ENCODE measurements around the gene GALM.

Gene GALM

DNA sequence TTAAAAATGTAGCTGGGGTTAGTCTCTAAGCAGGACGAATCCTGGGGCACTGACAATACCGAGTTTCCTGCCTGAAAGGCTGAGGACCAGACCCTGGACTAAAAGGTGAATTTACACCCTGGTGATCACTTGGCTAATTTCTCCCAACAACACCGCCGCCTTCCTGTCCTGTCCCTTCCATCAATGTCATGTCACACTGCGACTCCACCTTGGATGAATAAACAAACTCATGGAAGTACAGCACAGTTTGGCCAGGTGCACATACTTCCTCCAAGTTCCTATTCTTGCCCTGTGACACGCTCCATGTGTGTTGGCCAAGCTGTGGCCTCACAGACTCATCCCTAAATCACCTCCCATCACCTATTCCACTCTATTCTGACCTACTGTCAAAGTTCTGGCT, 15.9 kb upstream of the GALM start:
- Histone ChIP-seq H3K27me3 (ENCODE audit: insufficient read depth, low read length) (no peaks in the 10 kb centered on the region), H3K4me1 (ENCODE audit: control insufficient read depth, insufficient read depth, low read length, unreplicated experiment) (no peaks in the 10 kb centered on the region), H3K27ac (ENCODE audit: low read depth, low read length) (no peak overlapping the region), H3K4me3 (ENCODE audit: low read depth, low read length) (no peak overlapping the region), H3K36me3 (ENCODE audit: insufficient read depth, low read length) (no peaks in the 10 kb centered on the region), H3K79me2 (ENCODE audit: control insufficient read depth, insufficient read depth, low read length, unreplicated experiment) (no peaks in the 10 kb centered on the region), H2AFZ (ENCODE audit: low read length, unreplicated experiment) (no peak overlapping the region)

DNA sequence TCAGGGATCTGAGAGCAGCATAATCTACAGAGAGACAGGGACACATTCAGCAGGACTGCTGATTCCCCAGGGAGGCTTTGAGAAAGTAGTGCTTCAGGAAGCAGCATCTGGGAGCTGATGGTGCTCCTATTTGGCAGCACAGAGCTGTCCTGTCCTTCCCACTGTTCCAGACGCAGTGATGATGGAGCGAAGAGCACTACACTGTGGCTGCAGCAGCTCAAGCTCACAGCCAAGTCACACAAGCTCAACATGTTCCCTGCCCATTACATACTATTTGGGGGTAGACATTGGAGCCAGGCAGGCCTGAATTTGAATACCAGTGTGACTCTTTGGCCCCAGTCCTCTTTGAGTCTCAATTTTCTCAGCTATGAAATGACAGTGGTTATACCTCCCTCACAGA, 15.2 kb upstream of the GALM start:
- no peak overlapping the region for H2AFZ ChIP-seq (ENCODE audit: low read length, unreplicated experiment)
- no peaks in the 10 kb centered on the region for H3K79me2 ChIP-seq (ENCODE audit: control insufficient read depth, insufficient read depth, low read length, unreplicated experiment)
- no peaks in the 10 kb centered on the region for H3K36me3 ChIP-seq (ENCODE audit: insufficient read depth, low read length)
- H3K4me1 ChIP-seq (ENCODE audit: control insufficient read depth, insufficient read depth, low read length, unreplicated experiment): no peaks in the 10 kb centered on the region
- no peaks in the 10 kb centered on the region for H3K27me3 ChIP-seq (ENCODE audit: insufficient read depth, low read length)
- no peak overlapping the region for H3K27ac ChIP-seq (ENCODE audit: low read depth, low read length)
- no peak overlapping the region for H3K4me3 ChIP-seq (ENCODE audit: low read depth, low read length)

DNA sequence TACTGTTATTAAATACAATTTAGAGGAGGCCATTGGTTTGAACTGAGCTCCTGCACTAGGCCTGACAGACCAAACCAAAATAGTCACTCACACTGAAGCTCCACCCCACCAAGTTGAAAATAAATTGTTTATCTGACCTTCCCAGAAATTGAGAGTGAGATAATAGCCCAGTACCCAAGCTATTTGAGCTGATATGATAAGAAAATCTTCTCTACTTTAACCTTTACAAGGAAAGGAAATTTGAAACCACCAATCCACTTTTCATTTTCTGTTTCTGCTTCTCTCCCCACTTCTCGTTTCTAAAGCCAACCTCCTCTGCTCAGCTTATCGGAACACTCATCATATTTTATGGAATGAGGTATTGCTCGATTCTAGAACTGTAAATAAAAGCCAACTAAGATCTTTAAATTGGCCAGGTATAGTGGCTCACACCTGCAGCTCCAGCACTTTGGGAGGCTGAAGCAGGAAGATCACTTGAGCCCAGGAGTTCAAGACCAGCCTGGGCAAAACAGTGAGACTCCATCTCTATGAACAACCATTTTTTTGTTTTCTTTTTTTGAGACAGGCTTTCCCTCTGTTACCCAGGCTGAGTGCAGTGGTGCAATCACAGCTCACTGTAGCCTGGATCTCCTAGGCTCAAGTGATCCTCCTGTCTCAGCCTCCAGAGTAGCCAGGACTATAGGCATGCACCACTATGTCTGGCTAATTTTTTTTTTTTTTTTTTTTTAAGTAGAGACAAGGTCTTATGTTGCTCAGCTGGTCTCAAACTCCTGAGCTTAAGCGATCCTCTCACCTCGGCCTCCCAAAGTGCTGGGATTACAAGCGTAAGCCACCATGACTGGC, 13.3 kb upstream of the GALM start:
- Histone ChIP-seq H3K27me3 (ENCODE audit: insufficient read depth, low read length) (no peaks in the 10 kb centered on the region), H2AFZ (ENCODE audit: low read length, unreplicated experiment) (no peak overlapping the region), H3K4me1 (ENCODE audit: control insufficient read depth, insufficient read depth, low read length, unreplicated experiment) (no peaks in the 10 kb centered on the region), H3K79me2 (ENCODE audit: control insufficient read depth, insufficient read depth, low read length, unreplicated experiment) (no peaks in the 10 kb centered on the region), H3K4me3 (ENCODE audit: low read depth, low read length) (no peak overlapping the region), H3K36me3 (ENCODE audit: insufficient read depth, low read length) (no peaks in the 10 kb centered on the region), H3K27ac (ENCODE audit: low read depth, low read length) (no peak overlapping the region)

DNA sequence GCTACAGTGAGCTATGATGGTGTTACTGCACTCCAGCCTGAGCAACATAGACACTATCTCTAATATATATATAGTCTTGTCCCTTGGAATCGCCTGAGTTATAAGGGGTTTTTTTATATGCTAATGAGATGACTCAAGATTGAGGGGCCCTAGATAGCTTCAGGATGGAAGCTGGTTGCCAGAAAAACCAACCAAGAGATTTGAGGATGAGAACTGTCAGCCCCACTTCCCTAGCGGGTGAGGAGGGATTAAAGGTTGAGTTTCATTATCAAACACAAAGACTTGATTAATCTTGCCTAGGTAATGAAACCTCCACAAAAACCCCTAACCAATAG, 12.6 kb upstream of the GALM start:
- H3K36me3 ChIP-seq (ENCODE audit: insufficient read depth, low read length): no peaks in the 10 kb centered on the region
- no peaks in the 10 kb centered on the region for H3K79me2 ChIP-seq (ENCODE audit: control insufficient read depth, insufficient read depth, low read length, unreplicated experiment)
- H3K27ac ChIP-seq (ENCODE audit: low read depth, low read length): no peak overlapping the region
- H3K4me3 ChIP-seq (ENCODE audit: low read depth, low read length): no peak overlapping the region
- no peak overlapping the region for H2AFZ ChIP-seq (ENCODE audit: low read length, unreplicated experiment)
- H3K27me3 ChIP-seq (ENCODE audit: insufficient read depth, low read length): no peaks in the 10 kb centered on the region
- H3K4me1 ChIP-seq (ENCODE audit: control insufficient read depth, insufficient read depth, low read length, unreplicated experiment): no peaks in the 10 kb centered on the region

DNA sequence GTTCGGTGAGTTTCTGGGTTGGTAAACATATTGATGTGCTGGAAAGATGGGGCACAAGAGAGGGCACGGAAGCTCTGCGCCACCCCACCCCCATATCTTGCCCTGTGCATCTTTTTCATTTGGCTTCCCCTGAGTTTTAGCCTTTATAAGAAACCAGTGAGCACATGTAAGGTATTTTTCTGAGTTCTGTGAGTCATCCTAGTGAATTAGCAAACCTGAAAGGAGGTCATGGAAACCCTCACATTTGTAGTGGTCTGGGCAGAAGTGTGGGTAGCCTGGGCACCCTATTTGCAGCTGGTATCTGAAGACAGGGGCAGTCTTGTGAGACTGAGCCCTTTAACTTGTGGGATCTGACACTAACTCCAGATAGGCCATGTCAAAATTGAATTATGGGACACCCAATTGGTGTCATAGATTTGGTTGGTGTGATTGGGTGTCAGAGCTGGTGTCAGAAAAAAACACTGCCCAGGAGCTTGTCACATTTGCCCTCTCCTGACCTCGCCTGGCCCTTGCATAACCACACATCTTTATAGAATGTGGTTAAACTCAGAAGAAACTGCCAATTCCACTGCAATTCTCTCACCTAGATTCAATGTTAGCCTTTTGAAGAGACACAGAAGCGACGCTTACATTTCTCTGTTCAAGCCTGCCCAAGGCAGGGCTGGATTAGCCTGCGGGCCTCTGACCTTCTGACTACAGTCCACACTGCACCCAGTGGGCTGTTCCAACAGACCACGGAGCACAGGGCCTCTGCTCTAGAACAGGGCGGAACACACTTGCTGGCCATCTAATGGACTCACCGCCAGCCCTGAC, 12.0 kb upstream of the GALM start:
- no peak overlapping the region for H2AFZ ChIP-seq (ENCODE audit: low read length, unreplicated experiment)
- no peak overlapping the region for H3K27ac ChIP-seq (ENCODE audit: low read depth, low read length)
- no peaks in the 10 kb centered on the region for H3K36me3 ChIP-seq (ENCODE audit: insufficient read depth, low read length)
- no peak overlapping the region for H3K4me3 ChIP-seq (ENCODE audit: low read depth, low read length)
- H3K4me1 ChIP-seq (ENCODE audit: control insufficient read depth, insufficient read depth, low read length, unreplicated experiment): no peaks in the 10 kb centered on the region
- no peaks in the 10 kb centered on the region for H3K79me2 ChIP-seq (ENCODE audit: control insufficient read depth, insufficient read depth, low read length, unreplicated experiment)
- no peaks in the 10 kb centered on the region for H3K27me3 ChIP-seq (ENCODE audit: insufficient read depth, low read length)

DNA sequence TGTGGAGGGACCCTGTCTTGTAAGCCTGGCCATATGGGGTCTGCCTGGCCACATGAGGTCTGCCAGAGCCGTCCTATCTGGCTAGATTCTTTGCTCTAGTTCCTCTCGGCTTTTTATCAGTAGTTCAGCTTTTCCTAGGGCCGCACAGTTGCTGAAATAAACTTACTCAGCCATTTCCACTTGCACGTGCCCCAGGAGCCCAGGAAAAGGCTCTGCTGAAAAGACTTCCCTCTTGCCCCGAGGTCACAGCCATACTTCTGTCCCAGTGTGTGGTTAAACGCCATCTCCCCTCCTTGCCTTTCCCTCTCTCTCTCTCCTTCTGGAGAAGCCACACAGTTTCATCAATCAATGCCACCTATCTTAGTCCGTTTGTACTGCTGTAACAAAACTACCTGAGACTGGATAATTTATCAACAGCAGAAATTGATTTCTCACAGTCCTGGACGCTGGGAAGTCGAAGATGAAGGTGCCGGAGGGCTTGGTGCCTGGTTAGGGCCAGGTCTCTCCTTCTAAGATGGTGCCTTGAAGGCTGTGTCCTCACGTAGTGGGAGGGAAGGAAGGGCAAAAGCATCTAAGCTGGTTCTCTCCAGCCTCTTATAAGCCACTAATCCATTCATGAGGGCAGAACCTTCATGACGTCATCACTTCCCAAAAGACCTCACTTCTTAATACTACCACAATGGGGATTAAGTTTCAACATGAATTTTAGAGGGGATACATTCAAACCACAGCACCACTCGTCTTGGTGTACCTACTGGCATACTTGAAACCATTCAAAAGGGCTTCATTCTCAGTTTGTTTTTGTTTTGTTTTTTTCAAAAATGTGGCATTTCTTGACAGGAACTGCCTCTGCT, 11.2 kb upstream of the GALM start:
- no peaks in the 10 kb centered on the region for H3K36me3 ChIP-seq (ENCODE audit: insufficient read depth, low read length)
- no peak overlapping the region for H3K4me3 ChIP-seq (ENCODE audit: low read depth, low read length)
- H2AFZ ChIP-seq (ENCODE audit: low read length, unreplicated experiment): no peak overlapping the region
- H3K79me2 ChIP-seq (ENCODE audit: control insufficient read depth, insufficient read depth, low read length, unreplicated experiment): no peaks in the 10 kb centered on the region
- H3K27ac ChIP-seq (ENCODE audit: low read depth, low read length): no peak overlapping the region
- H3K4me1 ChIP-seq (ENCODE audit: control insufficient read depth, insufficient read depth, low read length, unreplicated experiment): no peaks in the 10 kb centered on the region
- no peaks in the 10 kb centered on the region for H3K27me3 ChIP-seq (ENCODE audit: insufficient read depth, low read length)

DNA sequence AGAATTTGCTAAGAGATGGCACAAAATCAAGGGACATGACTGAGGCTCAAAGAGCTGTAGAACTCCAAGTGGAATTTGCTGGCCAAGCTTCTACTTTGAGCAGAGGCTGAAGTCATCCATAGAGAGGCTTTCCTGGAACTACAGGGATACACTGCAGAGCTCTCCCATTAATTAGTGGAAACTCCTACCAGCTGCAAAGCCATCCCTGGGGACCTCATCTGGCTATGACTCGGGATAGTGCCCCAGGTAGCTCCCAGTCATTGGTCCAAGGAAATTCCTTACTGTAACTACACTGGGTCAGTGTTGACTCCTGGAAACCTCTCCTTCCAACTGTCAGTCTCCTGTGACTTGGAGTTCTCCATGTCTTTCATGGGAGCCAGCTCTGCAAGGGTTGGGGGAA, 10.5 kb upstream of the GALM start:
- Histone ChIP-seq H3K4me1 (ENCODE audit: control insufficient read depth, insufficient read depth, low read length, unreplicated experiment) (no peaks in the 10 kb centered on the region), H3K27me3 (ENCODE audit: insufficient read depth, low read length) (no peaks in the 10 kb centered on the region), H3K4me3 (ENCODE audit: low read depth, low read length) (no peak overlapping the region), H2AFZ (ENCODE audit: low read length, unreplicated experiment) (no peak overlapping the region), H3K27ac (ENCODE audit: low read depth, low read length) (no peak overlapping the region), H3K36me3 (ENCODE audit: insufficient read depth, low read length) (no peaks in the 10 kb centered on the region), H3K79me2 (ENCODE audit: control insufficient read depth, insufficient read depth, low read length, unreplicated experiment) (no peaks in the 10 kb centered on the region)

DNA sequence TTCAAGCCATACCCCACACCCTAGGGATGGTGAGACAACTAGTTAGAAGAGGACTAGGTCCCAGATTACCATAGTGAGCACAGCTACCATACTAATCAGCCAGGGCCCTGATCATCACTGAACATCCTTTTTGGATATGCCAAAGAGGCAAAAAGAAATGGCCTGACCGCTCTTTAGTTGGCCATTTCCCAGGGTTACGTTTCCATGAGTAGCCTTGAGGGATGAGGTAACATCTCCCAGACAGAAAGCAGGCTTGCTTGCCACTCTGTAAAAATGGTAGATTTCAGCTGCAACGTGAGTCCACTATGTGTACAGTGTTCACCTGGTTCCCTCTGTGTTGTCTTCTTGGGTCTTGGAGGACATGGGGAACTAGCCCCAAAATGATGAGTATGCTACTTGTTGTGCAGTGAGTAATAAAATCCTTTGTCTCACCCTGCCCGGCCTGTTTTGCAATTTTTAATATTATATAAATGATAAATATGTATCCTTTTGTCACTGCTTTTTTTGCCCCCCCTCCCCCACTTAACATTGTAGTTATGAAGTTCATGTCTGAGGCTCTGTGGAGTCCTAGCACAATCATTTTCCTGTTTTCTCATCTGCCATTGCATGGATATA, 8.9 kb upstream of the GALM start:
- no peaks in the 10 kb centered on the region for H3K4me1 ChIP-seq (ENCODE audit: control insufficient read depth, insufficient read depth, low read length, unreplicated experiment)
- no peak overlapping the region for H2AFZ ChIP-seq (ENCODE audit: low read length, unreplicated experiment)
- no peak overlapping the region for H3K27ac ChIP-seq (ENCODE audit: low read depth, low read length)
- no peak overlapping the region for H3K4me3 ChIP-seq (ENCODE audit: low read depth, low read length)
- H3K36me3 ChIP-seq (ENCODE audit: insufficient read depth, low read length): no peaks in the 10 kb centered on the region
- no peaks in the 10 kb centered on the region for H3K27me3 ChIP-seq (ENCODE audit: insufficient read depth, low read length)
- no peaks in the 10 kb centered on the region for H3K79me2 ChIP-seq (ENCODE audit: control insufficient read depth, insufficient read depth, low read length, unreplicated experiment)

DNA sequence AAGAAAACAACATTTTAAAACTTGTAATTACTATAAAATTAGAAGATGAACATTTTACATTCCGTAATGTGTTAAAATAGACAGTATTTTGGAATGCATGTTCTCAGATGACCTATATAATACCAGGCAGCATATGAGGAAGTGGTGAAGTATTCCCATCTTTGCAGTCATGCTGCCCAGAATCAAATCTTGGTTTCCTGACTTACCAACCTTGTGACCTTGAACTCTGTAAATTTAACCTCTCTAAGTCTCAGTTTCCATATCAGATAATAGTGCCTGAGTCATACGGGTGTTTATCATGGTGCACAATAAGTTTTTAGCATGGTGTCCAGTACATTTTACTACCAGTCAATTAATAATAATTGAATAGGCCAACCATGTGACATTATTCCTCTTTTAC, 7.3 kb upstream of the GALM start:
- Histone ChIP-seq H3K79me2 (ENCODE audit: control insufficient read depth, insufficient read depth, low read length, unreplicated experiment) (no peaks in the 10 kb centered on the region), H2AFZ (ENCODE audit: low read length, unreplicated experiment) (no peak overlapping the region), H3K27ac (ENCODE audit: low read depth, low read length) (no peak overlapping the region), H3K4me3 (ENCODE audit: low read depth, low read length) (no peak overlapping the region), H3K27me3 (ENCODE audit: insufficient read depth, low read length) (no peaks in the 10 kb centered on the region), H3K4me1 (ENCODE audit: control insufficient read depth, insufficient read depth, low read length, unreplicated experiment) (no peaks in the 10 kb centered on the region), H3K36me3 (ENCODE audit: insufficient read depth, low read length) (no peaks in the 10 kb centered on the region)

DNA sequence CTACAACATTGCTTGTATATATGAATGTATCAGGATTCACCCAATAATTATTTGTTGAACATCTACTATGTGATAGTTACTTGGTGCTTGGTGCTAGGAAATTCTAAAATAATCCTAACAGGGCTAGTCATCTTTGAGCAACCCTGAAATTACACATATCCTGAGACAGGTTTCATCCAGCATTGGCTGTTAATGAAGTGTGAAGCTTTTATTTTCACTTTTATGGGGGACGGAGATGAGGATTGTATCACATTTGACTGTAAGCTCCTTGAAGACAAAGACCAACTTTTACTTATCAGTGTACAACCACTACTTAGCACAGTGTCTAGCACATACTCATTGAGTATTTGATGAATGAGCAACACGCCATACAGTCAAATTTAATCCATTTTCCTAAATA, 6.8 kb upstream of the GALM start:
- Histone ChIP-seq H3K36me3 (ENCODE audit: insufficient read depth, low read length) (no peaks in the 10 kb centered on the region), H2AFZ (ENCODE audit: low read length, unreplicated experiment) (no peak overlapping the region), H3K27me3 (ENCODE audit: insufficient read depth, low read length) (no peaks in the 10 kb centered on the region), H3K79me2 (ENCODE audit: control insufficient read depth, insufficient read depth, low read length, unreplicated experiment) (no peaks in the 10 kb centered on the region), H3K4me1 (ENCODE audit: control insufficient read depth, insufficient read depth, low read length, unreplicated experiment) (no peaks in the 10 kb centered on the region), H3K27ac (ENCODE audit: low read depth, low read length) (no peak overlapping the region), H3K4me3 (ENCODE audit: low read depth, low read length) (no peak overlapping the region)

Data from ACC112 (cell line).